HTERT RPE-1 (cell line): ENCODE results near the gene ZNRF3.

Experiments used
- in situ Hi-C: fragments of 300-500 bp; cut with MboI; formaldehyde crosslinking; loops from 4 replicates; pipeline ENCODE4 v1.14.3; 2020; ENCODE audit warnings: low sequenced_read_pairs

ZNRF3 gene

GRCh38 chr22:29054251-29054767, 170.9 kb downstream of the ZNRF3 start:
- in situ Hi-C loops: no loop called here

- in situ Hi-C loops: no loop called here
Measured at GRCh38 chr22:29055192-29055830, 171.9 kb downstream of the ZNRF3 start.

GRCh38 chr22:29056472-29056871, 173.1 kb downstream of the ZNRF3 start:
- in situ Hi-C loops: no loop called here

GRCh38 chr22:29060251-29060869, 177.0 kb downstream of the ZNRF3 start:
- in situ Hi-C loops: no loop called here

- in situ Hi-C loops: no loop called here
Measured at GRCh38 chr22:29060931-29061330, 177.6 kb downstream of the ZNRF3 start.

DNA sequence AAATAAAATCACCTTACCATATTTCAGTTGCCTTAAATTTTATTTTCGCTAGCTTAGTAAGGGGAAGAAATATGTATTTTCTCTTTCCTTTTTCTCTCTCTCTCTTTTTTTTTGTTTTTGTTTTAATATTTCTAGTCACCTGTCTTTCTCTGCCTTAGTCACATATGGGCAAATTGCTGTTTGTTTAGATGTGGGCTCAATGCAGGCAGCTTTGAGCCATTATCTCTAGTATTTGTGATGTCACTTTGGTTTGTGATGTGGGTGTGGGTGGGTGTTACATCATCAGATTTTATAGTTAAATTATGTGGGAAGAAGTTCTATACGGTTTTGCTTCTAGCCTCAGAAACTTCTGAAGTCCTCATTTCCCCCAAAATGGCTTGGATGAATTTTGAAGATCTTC, 178.4 kb downstream of the ZNRF3 start, which contains the start of gene C22orf31:
TSS of gene C22orf31 (minus strand) at position 59 of the 400 bp plus-strand sequence. CDS start at position 20, 39 bp downstream.
- in situ Hi-C loops: no loop called here

GRCh38 chr22:29062286-29062821, 179.0 kb downstream of the ZNRF3 start:
- in situ Hi-C loops: no loop called here

- in situ Hi-C loops: no loop called here
Measured at GRCh38 chr22:29065468-29066190, 182.3 kb downstream of the ZNRF3 start.

GRCh38 chr22:29069463-29069862, 186.1 kb downstream of the ZNRF3 start:
- in situ Hi-C loops: no loop called here

- in situ Hi-C loops: no loop called here
Measured at GRCh38 chr22:29070490-29070889, 187.1 kb downstream of the ZNRF3 start.

DNA sequence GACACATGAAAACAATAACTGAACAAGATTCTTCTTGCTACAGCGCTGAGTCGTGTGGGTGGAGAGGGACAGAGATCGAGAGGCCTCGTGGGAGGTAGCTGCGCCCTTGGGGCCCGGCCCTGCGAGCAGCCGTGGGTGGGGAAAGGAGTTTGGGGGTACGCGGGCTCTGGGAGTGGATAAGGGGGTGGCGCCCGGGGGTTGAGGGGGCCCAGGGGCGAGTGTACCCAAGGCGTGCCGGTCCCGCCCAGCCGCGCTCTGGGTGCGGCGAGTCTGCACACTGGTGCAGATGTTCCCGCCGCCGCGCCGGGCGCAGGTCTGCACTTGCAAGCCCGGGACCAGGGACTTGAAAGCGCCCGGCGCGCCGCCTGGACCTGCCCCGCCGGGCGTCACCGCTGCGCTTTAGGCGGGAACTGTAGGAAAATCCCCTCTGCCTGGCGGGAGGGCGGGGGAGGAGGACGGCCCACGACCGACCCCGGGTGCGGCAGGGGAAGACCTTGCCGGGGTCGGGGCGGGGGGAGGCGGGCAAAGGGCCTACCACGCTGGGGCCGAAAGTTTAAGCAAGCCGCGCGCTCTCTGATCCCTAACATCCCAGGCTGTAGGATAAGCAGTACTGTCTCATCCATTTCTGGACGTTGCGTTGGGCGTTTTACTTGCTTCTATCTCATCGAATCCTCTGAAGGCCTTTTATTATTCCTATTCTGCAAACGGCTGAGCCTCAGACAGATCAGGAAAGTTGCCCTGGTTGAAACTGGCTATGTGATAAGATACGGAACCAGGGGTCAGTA, 188.1 kb downstream of the ZNRF3 start:
- in situ Hi-C loops: no loop called here

- in situ Hi-C loops: no loop called here
Measured at GRCh38 chr22:29072193-29072978, 189.0 kb downstream of the ZNRF3 start.

DNA sequence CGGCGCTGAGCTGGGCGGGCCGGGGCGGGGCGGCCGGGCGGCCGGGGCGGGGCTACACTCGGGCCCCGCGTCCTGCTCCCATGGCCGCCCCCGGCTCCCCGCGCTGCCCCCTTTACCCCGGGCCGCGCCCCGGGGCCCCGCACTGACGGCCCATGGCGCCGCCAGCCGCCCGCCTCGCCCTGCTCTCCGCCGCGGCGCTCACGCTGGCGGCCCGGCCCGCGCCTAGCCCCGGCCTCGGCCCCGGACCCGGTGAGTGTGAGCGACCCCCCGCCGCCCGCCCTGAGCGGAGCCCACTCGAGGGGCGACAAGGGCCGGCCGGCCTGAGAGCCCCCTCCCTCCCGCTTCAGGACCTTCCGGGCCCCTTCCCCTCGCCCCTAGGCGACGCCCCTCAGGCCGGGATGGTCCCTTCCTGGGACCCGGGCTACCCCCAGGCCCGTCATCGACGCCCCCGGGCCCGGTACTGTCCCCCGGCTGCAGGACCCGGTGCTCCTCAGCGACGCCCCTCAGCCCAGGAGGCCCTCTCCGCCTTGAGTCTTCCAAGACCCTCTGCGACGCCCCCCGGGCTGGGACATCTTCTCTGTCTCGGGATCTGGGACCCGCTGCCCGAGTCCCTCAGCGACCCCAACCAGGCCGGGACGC, 189.7 kb downstream of the ZNRF3 start, which contains the start of gene KREMEN1:
TSS of gene KREMEN1 (plus strand) at position 57 of the 639 bp plus-strand sequence. CDS start at position 153, 96 bp downstream.
- in situ Hi-C loops: no loop called here

DNA sequence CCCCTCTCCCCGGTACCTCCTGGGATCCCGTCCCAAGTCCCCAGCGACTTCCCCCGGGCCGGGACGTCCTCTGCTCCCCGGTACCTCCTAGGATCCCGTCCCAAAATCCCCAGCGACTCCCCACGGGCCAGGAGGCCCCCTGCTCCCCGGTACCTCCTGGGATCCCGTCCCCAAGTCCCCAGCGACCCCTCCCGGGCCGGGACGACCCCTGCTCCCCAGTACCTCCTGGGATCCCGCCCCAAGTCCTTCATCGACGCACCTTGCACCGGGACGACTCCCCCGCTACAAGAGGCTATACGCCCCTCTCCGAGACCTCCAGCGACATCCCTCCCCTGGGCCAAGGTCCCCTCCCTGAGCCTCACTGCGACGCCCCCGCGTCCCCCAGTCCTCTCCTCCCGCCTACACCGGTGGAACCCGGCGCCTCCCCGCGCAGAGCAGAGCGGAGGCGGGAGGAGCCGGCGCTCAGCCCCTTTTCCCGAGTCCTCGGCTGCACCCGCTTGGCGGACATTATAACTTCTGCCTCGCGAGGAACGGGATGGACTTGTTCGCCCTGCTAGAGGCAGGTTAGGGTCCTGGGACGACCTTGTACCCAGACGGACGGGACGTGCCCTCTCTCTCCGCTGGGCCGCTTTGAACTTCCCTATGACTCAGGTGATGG, 190.4 kb downstream of the ZNRF3 start:
- in situ Hi-C loops: no loop called here

DNA sequence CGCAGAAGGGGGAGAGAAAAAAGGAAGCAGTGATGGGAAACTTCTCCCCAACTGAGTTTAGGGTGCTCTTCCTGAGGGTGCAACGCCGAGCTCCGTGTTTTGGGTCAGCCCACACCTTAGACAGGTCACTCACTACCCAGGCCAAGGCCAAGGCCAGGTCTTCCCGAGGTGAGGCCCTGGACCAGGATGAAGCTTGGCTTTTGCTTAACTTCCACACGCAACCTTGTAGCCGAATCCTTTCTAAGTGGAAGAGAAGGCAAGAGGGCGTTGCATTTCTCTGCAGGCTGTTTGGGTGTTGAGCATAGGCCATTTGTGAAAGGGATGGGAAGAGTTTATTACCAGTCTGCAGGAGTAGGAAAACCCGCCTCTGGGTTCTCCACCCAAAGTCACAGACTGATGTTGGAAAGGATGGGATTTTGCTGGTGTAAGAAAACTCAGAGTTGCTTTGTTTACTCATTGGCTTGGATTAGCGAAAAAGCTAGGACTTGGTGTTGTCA, 191.0 kb downstream of the ZNRF3 start:
- in situ Hi-C loops: no loop called here

DNA sequence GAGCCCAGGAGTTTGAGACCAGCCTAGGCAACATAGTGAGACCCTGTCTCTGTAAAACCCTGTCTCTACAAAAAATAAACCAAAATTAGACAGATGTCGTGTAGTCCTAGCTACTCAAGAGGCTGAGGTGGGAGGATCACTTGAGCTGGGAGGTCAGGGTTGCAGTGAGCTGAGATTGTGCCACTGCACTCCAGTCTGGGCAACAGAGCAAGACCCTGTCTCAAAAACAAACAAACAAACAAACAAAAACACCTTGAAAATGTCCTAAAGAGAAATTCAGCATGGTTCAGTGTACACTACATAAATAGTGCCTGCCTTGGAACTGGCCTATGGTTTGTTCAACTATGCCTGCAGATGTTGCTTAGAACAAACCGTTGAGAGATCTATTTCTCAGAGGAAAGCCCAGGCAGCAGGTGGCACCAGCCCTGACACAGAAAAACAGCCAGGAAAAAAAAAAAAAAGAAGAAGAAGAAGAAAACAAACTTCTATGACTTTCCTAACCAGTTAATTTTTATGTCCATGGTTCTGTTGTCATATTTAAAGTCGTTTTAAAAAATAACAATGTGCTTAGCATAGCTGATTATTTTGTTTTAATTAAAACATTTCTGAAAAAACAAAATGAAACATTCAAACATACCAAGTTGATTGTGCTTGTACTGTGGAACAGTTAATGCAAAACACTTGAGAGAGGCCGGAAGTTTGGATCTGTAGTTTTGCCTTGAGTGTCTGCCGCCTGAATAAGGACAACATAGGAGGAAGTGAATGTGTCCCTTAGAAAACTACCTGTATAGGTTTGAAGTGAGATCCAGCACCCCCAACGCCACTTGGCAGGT, 194.9 kb downstream of the ZNRF3 start:
- in situ Hi-C loops: no loop called here

GRCh38 chr22:29078869-29079207, 195.5 kb downstream of the ZNRF3 start:
- in situ Hi-C loops: no loop called here
